Measurements from ENCODE around the gene APC2. TPM values are rescaled to one million over a fixed set of nuclear protein-coding genes. Genes with fewer than 3 reads are reported as not detected.
A peak's percentile ranks its signal among the peaks of the same experiment; 100 is the strongest.

Gene APC2
- polyA plus RNA-seq, 1 donor from 2014 or later = 50.5 TPM

- no peak overlapping the region for H3K27ac ChIP-seq (ENCODE audit: low read length)
- peaks cover 55% of the 10 kb centered on the region for H4K20me1 ChIP-seq (ENCODE audit: insufficient read depth)
- peak overlapping the region; percentile 53 for H3K4me3 ChIP-seq (ENCODE audit: low read length)
- no peak overlapping the region for H3K4me2 ChIP-seq (ENCODE audit: low read length)
- no peak for TF ChIP-seq SMC3 (conservative IDR thresholded peaks at IDR 0.05; ENCODE audit: poor library complexity)
- TF ChIP-seq POLR2AphosphoS5 (IDR thresholded peaks at IDR 0.05) = peak; percentile 5
- H2AFZ ChIP-seq (ENCODE audit: low read depth, low read length) = no peak overlapping the region
- no peaks in the 10 kb centered on the region for H3K9me3 ChIP-seq (ENCODE audit: low read length)
- H3K9ac ChIP-seq (ENCODE audit: low read length) = peak overlapping the region; percentile 50
- peaks cover 5% of the 10 kb centered on the region for H3K79me2 ChIP-seq (replicated peaks; ENCODE audit: insufficient read depth, low read length)
- no peaks in the 10 kb centered on the region for H3K27me3 ChIP-seq (ENCODE audit: insufficient read depth, low read depth, low read length)
- H3K36me3 ChIP-seq (ENCODE audit: insufficient read depth, low read length) = no peaks in the 10 kb centered on the region
- no peaks in the 10 kb centered on the region for H3K9me2 ChIP-seq (ENCODE audit: insufficient read depth, low read length)
- H3F3A ChIP-seq (ENCODE audit: insufficient read depth, low read length, poor library complexity, severe bottlenecking) = no peaks in the 10 kb centered on the region
Observed at GRCh38 chr19:1470305-1471009, 20.5 kb downstream of the APC2 start.

DNA sequence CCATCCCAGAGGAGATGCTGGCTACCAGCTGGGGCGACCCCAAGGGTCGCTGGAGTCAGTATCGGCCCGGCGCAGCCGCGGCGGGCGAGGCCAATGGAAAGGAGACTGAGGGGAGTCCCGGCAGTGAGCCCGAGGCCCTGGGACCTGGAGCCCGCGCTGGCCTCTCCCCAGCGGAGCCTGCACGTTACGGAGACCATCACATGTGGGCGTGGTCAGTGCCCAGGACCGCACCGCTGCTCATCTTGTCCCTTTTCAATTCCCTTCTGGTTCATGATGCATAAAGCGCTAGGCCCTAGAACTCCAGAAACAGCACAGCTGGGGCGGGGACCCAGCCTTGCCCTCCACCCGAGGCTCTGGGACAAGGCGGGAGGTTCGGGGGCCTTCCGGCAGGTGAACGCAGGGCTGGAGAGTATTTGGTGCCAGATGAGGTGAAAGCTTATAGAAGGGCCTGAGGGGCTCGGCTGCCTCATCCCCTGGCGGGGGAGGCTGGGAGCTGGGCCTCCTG lies 21.1 kb downstream of the APC2 start:
- H2AFZ ChIP-seq (ENCODE audit: low read depth, low read length) = no peak overlapping the region
- H3F3A ChIP-seq (ENCODE audit: insufficient read depth, low read length, poor library complexity, severe bottlenecking) = no peaks in the 10 kb centered on the region
- TF ChIP-seq MXI1 (conservative IDR thresholded peaks at IDR 0.05; ENCODE audit: poor library complexity, severe bottlenecking) = no peak
- no peak for TF ChIP-seq RAD21 (conservative IDR thresholded peaks at IDR 0.05)
- TF ChIP-seq CTCF (IDR thresholded peaks at IDR 0.05; ENCODE audit: poor library complexity, severe bottlenecking) = no peak
- TF ChIP-seq, protein P1, sequence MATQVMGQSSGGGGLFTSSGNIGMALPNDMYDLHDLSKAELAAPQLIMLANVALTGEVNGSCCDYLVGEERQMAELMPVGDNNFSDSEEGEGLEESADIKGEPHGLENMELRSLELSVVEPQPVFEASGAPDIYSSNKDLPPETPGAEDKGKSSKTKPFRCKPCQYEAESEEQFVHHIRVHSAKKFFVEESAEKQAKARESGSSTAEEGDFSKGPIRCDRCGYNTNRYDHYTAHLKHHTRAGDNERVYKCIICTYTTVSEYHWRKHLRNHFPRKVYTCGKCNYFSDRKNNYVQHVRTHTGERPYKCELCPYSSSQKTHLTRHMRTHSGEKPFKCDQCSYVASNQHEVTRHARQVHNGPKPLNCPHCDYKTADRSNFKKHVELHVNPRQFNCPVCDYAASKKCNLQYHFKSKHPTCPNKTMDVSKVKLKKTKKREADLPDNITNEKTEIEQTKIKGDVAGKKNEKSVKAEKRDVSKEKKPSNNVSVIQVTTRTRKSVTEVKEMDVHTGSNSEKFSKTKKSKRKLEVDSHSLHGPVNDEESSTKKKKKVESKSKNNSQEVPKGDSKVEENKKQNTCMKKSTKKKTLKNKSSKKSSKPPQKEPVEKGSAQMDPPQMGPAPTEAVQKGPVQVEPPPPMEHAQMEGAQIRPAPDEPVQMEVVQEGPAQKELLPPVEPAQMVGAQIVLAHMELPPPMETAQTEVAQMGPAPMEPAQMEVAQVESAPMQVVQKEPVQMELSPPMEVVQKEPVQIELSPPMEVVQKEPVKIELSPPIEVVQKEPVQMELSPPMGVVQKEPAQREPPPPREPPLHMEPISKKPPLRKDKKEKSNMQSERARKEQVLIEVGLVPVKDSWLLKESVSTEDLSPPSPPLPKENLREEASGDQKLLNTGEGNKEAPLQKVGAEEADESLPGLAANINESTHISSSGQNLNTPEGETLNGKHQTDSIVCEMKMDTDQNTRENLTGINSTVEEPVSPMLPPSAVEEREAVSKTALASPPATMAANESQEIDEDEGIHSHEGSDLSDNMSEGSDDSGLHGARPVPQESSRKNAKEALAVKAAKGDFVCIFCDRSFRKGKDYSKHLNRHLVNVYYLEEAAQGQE (IDR thresholded peaks at IDR 0.05; ENCODE audit: borderline replicate concordance) = no peak
- no peak for TF ChIP-seq TAF1 (IDR thresholded peaks at IDR 0.05; ENCODE audit: low read depth)
- no peak for TF ChIP-seq EZH2 (IDR thresholded peaks at IDR 0.05; ENCODE audit: borderline replicate concordance, insufficient read depth, low read length, poor library complexity, severe bottlenecking)
- TF ChIP-seq POLR2AphosphoS5 (IDR thresholded peaks at IDR 0.05) = no peak
- TF ChIP-seq EP300 (conservative IDR thresholded peaks at IDR 0.05; ENCODE audit: poor library complexity, severe bottlenecking) = no peak
- TF ChIP-seq SMC3 (conservative IDR thresholded peaks at IDR 0.05; ENCODE audit: poor library complexity) = no peak
- peaks cover 5% of the 10 kb centered on the region for H3K79me2 ChIP-seq (replicated peaks; ENCODE audit: insufficient read depth, low read length)
- no peaks in the 10 kb centered on the region for H3K27me3 ChIP-seq (ENCODE audit: insufficient read depth, low read depth, low read length)
- H3K4me3 ChIP-seq (ENCODE audit: low read length) = peak overlapping the region; percentile 53
- H4K20me1 ChIP-seq (ENCODE audit: insufficient read depth) = peaks cover 54% of the 10 kb centered on the region
- peak overlapping the region; percentile 50 for H3K9ac ChIP-seq (ENCODE audit: low read length)
- no peaks in the 10 kb centered on the region for H3K36me3 ChIP-seq (ENCODE audit: insufficient read depth, low read length)
- no peak overlapping the region for H3K4me2 ChIP-seq (ENCODE audit: low read length)
- H3K9me3 ChIP-seq (ENCODE audit: low read length) = no peaks in the 10 kb centered on the region
- peak overlapping the region; percentile 8 for H3K27ac ChIP-seq (ENCODE audit: low read length)
- H3K9me2 ChIP-seq (ENCODE audit: insufficient read depth, low read length) = no peaks in the 10 kb centered on the region

Measured in neural cell (in vitro differentiated cells).